Liver (tissue), 3 donors: ENCODE results near the gene MARCHF2.

Source experiments
- ATF3 ChIP-seq: IDR thresholded peaks from 2 replicates; pipeline ENCODE4 v1.6.1; 2016; ENCODE audit warnings: antibody characterized with exemption
- CTCF ChIP-seq: fragments of 150-350 bp; IDR thresholded peaks from 2 replicates; pipeline ENCODE4 v1.5.1; 2017; ENCODE audit warnings: improper control_type of control experiment, low read depth, low read length; ENCODE audit not compliant: missing input control
- EGR1 ChIP-seq, 2 donors: IDR thresholded peaks; 2 replicates each; pipeline ENCODE4 v1.6.1; 2016 to 2018; ENCODE audit warnings: antibody characterized with exemption in 2 of 2, low read depth in 2 of 2
- GABPA ChIP-seq, 2 donors: IDR thresholded peaks in 1 of 2; conservative IDR thresholded peaks in 1 of 2; 2 replicates each; pipeline ENCODE4 v1.6.1; 2016; ENCODE audit warnings: antibody characterized with exemption in 2 of 2, mild to moderate bottlenecking in 1 of 2, moderate library complexity in 1 of 2
- HNF4G ChIP-seq: IDR thresholded peaks from 2 replicates; pipeline ENCODE4 v1.6.1; 2016; ENCODE audit warnings: antibody characterized with exemption
- JUND ChIP-seq, 2 donors: IDR thresholded peaks; 2 replicates each; pipeline ENCODE4 v1.6.1; 2016; ENCODE audit warnings: antibody characterized with exemption in 2 of 2
- RAD21 ChIP-seq, 2 donors: IDR thresholded peaks; 2 replicates each; pipeline ENCODE4 v1.6.1; 2016; ENCODE audit warnings: antibody characterized with exemption in 2 of 2, mild to moderate bottlenecking in 2 of 2
- REST ChIP-seq: IDR thresholded peaks from 2 replicates; pipeline ENCODE4 v1.6.1; 2016; ENCODE audit warnings: antibody characterized with exemption, mild to moderate bottlenecking
- RXRA ChIP-seq, 2 donors: IDR thresholded peaks; 2 replicates each; pipeline ENCODE4 v1.6.1; 2017 to 2018; ENCODE audit warnings: antibody characterized with exemption in 2 of 2, mild to moderate bottlenecking in 1 of 2
- TAF1 ChIP-seq: conservative IDR thresholded peaks from 2 replicates; pipeline ENCODE4 v1.6.1; 2016; ENCODE audit warnings: antibody characterized with exemption, mild to moderate bottlenecking
- donor health status: healthy.
- donor health status: healthy.

- TF ChIP-seq CTCF: no peak
- no peak for TF ChIP-seq HNF4G
- TF ChIP-seq RXRA (IDR thresholded peaks at IDR 0.05): no peak
- TF ChIP-seq RAD21 (IDR thresholded peaks at IDR 0.05): no peak
- TF ChIP-seq EGR1 (IDR thresholded peaks at IDR 0.05; ENCODE audit: low read depth in 2 of 2): no peak
- no peak for TF ChIP-seq REST
- no peak for TF ChIP-seq GABPA (IDR thresholded peaks at IDR 0.05 in 1 of 2, conservative IDR thresholded peaks at IDR 0.05 in 1 of 2)
- TF ChIP-seq TAF1: no peak
- TF ChIP-seq ATF3: no peak
- TF ChIP-seq JUND (IDR thresholded peaks at IDR 0.05): no peak
Measured at GRCh38 chr19:8455018-8455417, 41.9 kb downstream of the MARCHF2 start.
